HepG2 (cell line): ENCODE results near the gene PTGES3. TPM values are rescaled to one million over a fixed set of nuclear protein-coding genes. Genes with fewer than 3 reads are reported as not detected.
A peak's percentile ranks its signal among the peaks of the same experiment; 100 is the strongest.

Experiments used
- ATAC-seq: fragments of 200-7000 bp; cut with Tn5 transposase; 3 replicates; pipeline ENCODE4 v1.9.1; 2020; ENCODE audit warnings: mild to moderate bottlenecking, moderate library complexity
- BruUV-seq: library from RNA; stranded (reverse); fragments of 400-500 nt; replicated peaks from 2 replicates; lab custom pipeline; 2021; lab: Mats Ljungman, UMichigan
- CTCF ChIA-PET: fragments of 300-600 bp; formaldehyde crosslinking; extraction: SDS; loops from one replicate; lab custom pipeline; 2021; ENCODE audit warnings: low total read pairs, inconsistent platforms, low intra/inter-chr PET ratio; lab: Yijun Ruan, JAX
- POLR2A ChIA-PET: fragments of 350-600 bp; sonication (Branson Sonifier 250); formaldehyde crosslinking; loops from one replicate; lab custom pipeline; 2020; ENCODE audit warnings: antibody characterized with exemption, inconsistent platforms; lab: Yijun Ruan, JAX
- DNase-seq: peaks from one replicate; pipeline ENCODE4 v3.0.0-alpha.2; 2015; ENCODE audit warnings: low spot score
- FAIRE-seq: peaks from 3 replicates; lab custom pipeline; 2011; peaks lifted over from hg19 to GRCh38; lab: Jason Lieb, UNC
- H2AFZ ChIP-seq: one replicate; pipeline ENCODE4 v1.6.1; 2011; ENCODE audit warnings: low read length, inconsistent platforms
- H3K27ac ChIP-seq: fragments of 300-600 bp; 3 replicates; pipeline ENCODE4 v1.8.0; 2011; ENCODE audit warnings: mixed run types, mild to moderate bottlenecking, mixed read lengths, low read length, inconsistent platforms; ENCODE audit not compliant: insufficient read depth; ENCODE audit errors: extremely low read length
- H3K27me3 ChIP-seq, 2 experiments: fragments of 200-600 bp in 1 of 2; 2 replicates in 1 of 2; 3 replicates in 1 of 2; pipeline versions ENCODE4 v1.6.0 to v1.8.0; 2011; ENCODE audit warnings: low read length in 2 of 2, mild to moderate bottlenecking in 2 of 2, moderate library complexity in 2 of 2, inconsistent platforms in 1 of 2; ENCODE audit not compliant: insufficient read depth in 2 of 2, control insufficient read depth in 1 of 2
- H3K36me3 ChIP-seq, 2 experiments: fragments of 200-600 bp in 1 of 2; replicated peaks in 1 of 2; 2 replicates in 1 of 2; 3 replicates in 1 of 2; pipeline versions ENCODE4 v1.5.1 to v1.8.0; 2011; ENCODE audit warnings: low read length in 2 of 2, inconsistent platforms in 1 of 2; ENCODE audit not compliant: insufficient read depth in 2 of 2, control insufficient read depth in 1 of 2
- H3K4me1 ChIP-seq: 2 replicates; pipeline ENCODE4 v1.5.1; 2012; ENCODE audit warnings: low read length, inconsistent platforms; ENCODE audit not compliant: insufficient read depth
- H3K4me2 ChIP-seq: 2 replicates; pipeline ENCODE4 v1.6.0; 2011; ENCODE audit warnings: low read depth, low read length, inconsistent platforms
- H3K4me3 ChIP-seq, 3 experiments: fragments of 200-600 bp in 1 of 3; sonication (generic), shearing (Covaris generic) in 1 of 3; replicated peaks in 1 of 3; 2 replicates each; pipeline ENCODE4 v1.5.1; 2011 to 2016; ENCODE audit warnings: low read length in 3 of 3, inconsistent platforms in 2 of 3, low read depth in 2 of 3, mild to moderate bottlenecking in 2 of 3, control low read depth in 1 of 3, mixed read lengths in 1 of 3; ENCODE audit not compliant: insufficient read depth in 1 of 3
- H3K79me2 ChIP-seq: one replicate; pipeline ENCODE4 v1.6.1; 2011; ENCODE audit warnings: low read length, inconsistent platforms; ENCODE audit not compliant: insufficient read depth
- H3K9ac ChIP-seq: 2 replicates; pipeline ENCODE4 v1.6.0; 2011; ENCODE audit warnings: mild to moderate bottlenecking, low read depth, low read length, inconsistent platforms; ENCODE audit not compliant: insufficient read depth
- H3K9me3 ChIP-seq: 2 replicates; pipeline ENCODE4 v1.5.1; 2012; ENCODE audit warnings: mild to moderate bottlenecking, low read length
- H4K20me1 ChIP-seq: 2 replicates; pipeline ENCODE4 v1.6.0; 2011; ENCODE audit warnings: inconsistent platforms, mild to moderate bottlenecking, low read length, moderate library complexity; ENCODE audit not compliant: insufficient read depth
- ATF1 ChIP-seq: IDR thresholded peaks from 2 replicates; pipeline ENCODE4 v1.6.1; 2016; ENCODE audit warnings: mild to moderate bottlenecking, control low read depth
- EHMT2 ChIP-seq: fragments of 200-600 bp; sonication (generic); IDR thresholded peaks from 2 replicates; pipeline ENCODE4 v1.7.0; 2017; ENCODE audit warnings: antibody characterized with exemption, low read depth, low read length, borderline replicate concordance
- FOXC1 ChIP-seq: sonication (generic); formaldehyde crosslinking; IDR thresholded peaks from 2 replicates; pipeline ENCODE4 v1.8.0; 2022; ENCODE audit warnings: mild to moderate bottlenecking, missing genetic modification reagents, borderline replicate concordance
- GATAD2A ChIP-seq: IDR thresholded peaks from 2 replicates; pipeline ENCODE4 v1.6.1; 2016
- HOXA9 ChIP-seq: sonication (generic); formaldehyde crosslinking; IDR thresholded peaks from 2 replicates; pipeline ENCODE4 v1.8.1; 2022; ENCODE audit warnings: missing genetic modification reagents, mild to moderate bottlenecking, moderate library complexity, borderline replicate concordance
- NFIB ChIP-seq: sonication (generic); formaldehyde crosslinking; IDR thresholded peaks from 2 replicates; pipeline ENCODE4 v1.9.0; 2021; ENCODE audit warnings: missing genetic modification reagents, mild to moderate bottlenecking, borderline replicate concordance
- NONO ChIP-seq, 2 experiments: fragments of 450-650 bp in 1 of 2; sonication (generic) in 1 of 2; formaldehyde crosslinking in 1 of 2; IDR thresholded peaks in 1 of 2; conservative IDR thresholded peaks in 1 of 2; 2 replicates each; pipeline versions ENCODE4 v1.6.1 to v1.8.0; 2017 to 2022; ENCODE audit warnings: mild to moderate bottlenecking in 1 of 2, missing genetic modification reagents in 1 of 2, moderate library complexity in 1 of 2
- SIX4 ChIP-seq: sonication (generic); formaldehyde crosslinking; IDR thresholded peaks from 2 replicates; pipeline ENCODE4 v1.4.0; 2020; ENCODE audit warnings: missing genetic modification reagents
- SRSF1 ChIP-seq: fragments of 200-400 bp; formaldehyde crosslinking; optimal IDR thresholded peaks from 2 replicates; pipeline ENCODE3; 2017; ENCODE audit warnings: mild to moderate bottlenecking, low read depth, low read length, moderate library complexity
- TAF1 ChIP-seq: sonication (generic); formaldehyde crosslinking; IDR thresholded peaks from 2 replicates; pipeline ENCODE4 v1.4.0; 2020; ENCODE audit warnings: missing genetic modification reagents
- TGIF2 ChIP-seq: IDR thresholded peaks from 2 replicates; pipeline ENCODE4 v1.6.1; 2016; ENCODE audit warnings: control low read depth, missing compliant biosample characterization
- U2AF1 ChIP-seq: fragments of 200-400 bp; formaldehyde crosslinking; optimal IDR thresholded peaks from 2 replicates; pipeline ENCODE3; 2017; ENCODE audit warnings: mild to moderate bottlenecking, low read depth, low read length
- ZNF121 ChIP-seq: sonication (generic); formaldehyde crosslinking; IDR thresholded peaks from 2 replicates; pipeline ENCODE4 v1.5.0; 2020; ENCODE audit warnings: mild to moderate bottlenecking, missing genetic modification reagents
- in situ Hi-C: cut with HindIII; loops from 2 replicates; pipeline ENCODE4 v1.10.0; 2017; ENCODE audit warnings: low pct_unique_long_range_greater_than_20kb; ENCODE audit not compliant: extremely low pct_ligation_motif_present
- intact Hi-C: fragments of 100-400 bp; cut with micrococcal nuclease; formaldehyde crosslinking; loops from one replicate; pipeline ENCODE4 v1.10.0; 2022; ENCODE audit not compliant: unreplicated experiment
- polyA plus RNA-seq, 8 experiments: library from polyadenylated mRNA; depleted of rRNA in 3 of 8; stranded (reverse) in 7 of 8; unstranded in 1 of 8; fragments of >200 nt; fragmentation: Illumina TruSeq in 4 of 8; extraction: Trizol in 4 of 8; gene quantifications; 2 replicates each; pipeline versions ENCODE4 v1.2.1 to v1.2.3, GENCODE V29; 2011 to 2016; ENCODE audit warnings: low read depth in 4 of 8, missing spikeins in 1 of 8, mixed read lengths in 1 of 8; ENCODE audit not compliant: insufficient read depth in 1 of 8
- total RNA-seq, 5 experiments: library from RNA; depleted of rRNA; stranded (reverse); fragments of >200 nt; fragmentation: Illumina TruSeq; extraction: Trizol; gene quantifications; 2 replicates each; pipeline ENCODE4 v1.2.3, GENCODE V29; 2016; ENCODE audit warnings: low read depth in 1 of 5
- TF ChIP-seq, protein P1 (sequence below): sonication (generic); formaldehyde crosslinking; IDR thresholded peaks from 2 replicates; pipeline ENCODE4 v1.9.0; 2021; ENCODE audit warnings: missing genetic modification reagents, mild to moderate bottlenecking, borderline replicate concordance
- TF ChIP-seq, protein P2 (sequence below): sonication (generic); formaldehyde crosslinking; IDR thresholded peaks from 2 replicates; pipeline ENCODE4 v1.5.0; 2020; ENCODE audit warnings: missing genetic modification reagents

The PTGES3 gene
- total and polyA plus RNA-seq, 2 of the 13 experiments (the other 11 are each of a cell fraction or from before 2014, with no cell fraction given): 54.4 to 159 TPM

DNA sequence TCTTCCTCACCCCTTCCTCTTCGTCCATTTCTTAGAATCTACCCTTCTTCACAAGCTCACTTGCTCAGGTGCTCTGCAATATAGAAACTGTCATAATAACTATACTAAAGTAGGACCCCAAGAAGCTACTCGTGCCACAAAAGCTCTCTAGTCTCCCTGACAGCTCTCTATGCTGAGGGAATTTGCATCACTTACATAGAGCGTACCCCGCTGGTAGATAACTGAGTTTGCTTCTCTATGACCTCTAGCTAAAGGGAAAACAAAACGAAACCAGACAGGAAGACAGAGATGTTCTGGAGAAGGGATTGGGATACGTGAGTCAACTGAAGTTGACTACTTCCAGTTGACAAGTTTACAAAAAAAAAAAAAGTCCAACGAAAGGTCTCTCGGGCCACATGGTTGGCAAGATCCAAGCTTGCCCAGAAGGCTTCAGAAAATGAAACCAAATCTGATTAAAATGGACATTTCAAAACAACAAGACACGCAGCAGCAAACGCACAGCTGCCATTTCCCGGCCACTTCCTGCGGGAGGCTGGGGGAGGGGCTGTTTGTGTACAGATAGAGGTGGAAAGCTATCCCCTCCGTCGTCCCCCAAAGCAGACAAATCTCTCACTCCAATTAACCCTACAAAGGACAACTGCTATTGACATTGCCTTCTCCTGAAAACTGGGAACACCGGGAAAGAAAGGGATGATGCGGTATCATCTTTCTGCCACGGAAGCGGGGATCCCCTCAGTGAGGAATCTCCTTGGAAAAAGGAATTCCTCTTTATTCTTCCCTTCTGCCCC, 59.2 kb downstream of the PTGES3 start (continued):
- TF ChIP-seq, protein P1, sequence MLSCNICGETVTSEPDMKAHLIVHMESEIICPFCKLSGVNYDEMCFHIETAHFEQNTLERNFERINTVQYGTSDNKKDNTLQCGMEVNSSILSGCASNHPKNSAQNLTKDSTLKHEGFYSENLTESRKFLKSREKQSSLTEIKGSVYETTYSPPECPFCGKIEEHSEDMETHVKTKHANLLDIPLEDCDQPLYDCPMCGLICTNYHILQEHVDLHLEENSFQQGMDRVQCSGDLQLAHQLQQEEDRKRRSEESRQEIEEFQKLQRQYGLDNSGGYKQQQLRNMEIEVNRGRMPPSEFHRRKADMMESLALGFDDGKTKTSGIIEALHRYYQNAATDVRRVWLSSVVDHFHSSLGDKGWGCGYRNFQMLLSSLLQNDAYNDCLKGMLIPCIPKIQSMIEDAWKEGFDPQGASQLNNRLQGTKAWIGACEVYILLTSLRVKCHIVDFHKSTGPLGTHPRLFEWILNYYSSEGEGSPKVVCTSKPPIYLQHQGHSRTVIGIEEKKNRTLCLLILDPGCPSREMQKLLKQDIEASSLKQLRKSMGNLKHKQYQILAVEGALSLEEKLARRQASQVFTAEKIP (CRISPR knock-in tag): no peak
- peak; percentile 62; the same call in 1 of the 2 replicates for TF ChIP-seq TGIF2 (CRISPR knock-in tag)

DNA sequence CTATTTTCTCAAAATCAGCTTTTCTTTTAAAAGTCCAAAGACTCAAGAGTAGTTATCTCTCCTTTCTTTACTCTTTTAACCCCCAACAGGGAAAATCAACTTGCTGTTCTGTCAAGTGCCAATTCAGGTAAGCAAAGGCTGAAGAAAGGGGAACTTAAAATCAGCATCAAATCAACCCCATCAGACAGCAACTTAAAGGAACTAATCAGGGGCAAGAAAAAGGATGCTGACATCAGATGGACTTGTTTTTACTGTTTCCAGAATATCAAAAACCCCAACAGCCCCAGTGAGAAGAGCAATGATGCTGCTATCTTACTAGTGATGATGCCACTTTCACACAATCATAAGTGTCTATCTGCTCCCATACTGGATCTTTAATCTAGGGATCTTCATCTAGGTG, 61.4 kb downstream of the PTGES3 start:
- Histone ChIP-seq H3K4me1 (peaks cover 63% of the 10 kb centered on the region), H3K4me2 (no peak overlapping the region), H2AFZ (no peak overlapping the region), H3K9me3 (no peaks in the 10 kb centered on the region), H3K27ac (no peak overlapping the region), H3K36me3 (peaks cover 0 to 21% of the 10 kb centered on the region in 2 experiments; a peak in 3 of 5 replicates), H3K27me3 (no peaks in the 10 kb centered on the region; a peak in 1 of 5 replicates), H4K20me1 (peaks cover 20% of the 10 kb centered on the region), H3K79me2 (peaks cover 79% of the 10 kb centered on the region), H3K9ac (no peak overlapping the region), H3K4me3 (no peak overlapping the region)
- no peak for TF ChIP-seq TAF1
- TF ChIP-seq FOXC1 (CRISPR knock-in tag): no peak
- no peak for TF ChIP-seq SIX4 (CRISPR knock-in tag)
- TF ChIP-seq GATAD2A: no peak
- TF ChIP-seq EHMT2: no peak
- no peak for TF ChIP-seq U2AF1
- no peak for TF ChIP-seq HOXA9 (CRISPR knock-in tag)
- TF ChIP-seq ATF1 (CRISPR knock-in tag): no peak
- TF ChIP-seq SRSF1: no peak
- no peak for TF ChIP-seq ZNF121 (CRISPR knock-in tag)
- TF ChIP-seq, protein P2, sequence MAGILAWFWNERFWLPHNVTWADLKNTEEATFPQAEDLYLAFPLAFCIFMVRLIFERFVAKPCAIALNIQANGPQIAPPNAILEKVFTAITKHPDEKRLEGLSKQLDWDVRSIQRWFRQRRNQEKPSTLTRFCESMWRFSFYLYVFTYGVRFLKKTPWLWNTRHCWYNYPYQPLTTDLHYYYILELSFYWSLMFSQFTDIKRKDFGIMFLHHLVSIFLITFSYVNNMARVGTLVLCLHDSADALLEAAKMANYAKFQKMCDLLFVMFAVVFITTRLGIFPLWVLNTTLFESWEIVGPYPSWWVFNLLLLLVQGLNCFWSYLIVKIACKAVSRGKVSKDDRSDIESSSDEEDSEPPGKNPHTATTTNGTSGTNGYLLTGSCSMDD (CRISPR knock-in tag): no peak
- TF ChIP-seq NFIB (CRISPR knock-in tag): no peak
- no peak for TF ChIP-seq NONO (IDR thresholded peaks at IDR 0.05)
- TF ChIP-seq NONO (CRISPR knock-in tag; conservative IDR thresholded peaks at IDR 0.05): no peak
- intact Hi-C loops (no loop called here), in situ Hi-C loops (no loop called here)
- no TSS peak for BruUV-seq
- DNase-seq (no peak), ATAC-seq (no peak), FAIRE-seq (no peak)
- CTCF ChIA-PET: no interaction called here
- POLR2A ChIA-PET: interaction anchor here (0.7 to 2.3 kb wide), 2 partner anchors 10 to 62 kb away, joined by 3 to 6 read pairs; partner anchors contain the start of gene PTGES3
